HG03103 (cell line): ENCODE data around the gene TRIM10.
"Not testable (repeated sequence)": the region's sequence is repeated elsewhere in the genome, so short reads cannot be mapped to it uniquely, and the experiment has no call there.

ENCODE experiments used
- ATAC-seq: cut with Tn5 transposase; IDR thresholded peaks from one replicate; pipeline ENCODE4 v1.9.1; 2021; ENCODE audit warnings: low read depth; ENCODE audit not compliant: unreplicated experiment

TRIM10 gene

DNA sequence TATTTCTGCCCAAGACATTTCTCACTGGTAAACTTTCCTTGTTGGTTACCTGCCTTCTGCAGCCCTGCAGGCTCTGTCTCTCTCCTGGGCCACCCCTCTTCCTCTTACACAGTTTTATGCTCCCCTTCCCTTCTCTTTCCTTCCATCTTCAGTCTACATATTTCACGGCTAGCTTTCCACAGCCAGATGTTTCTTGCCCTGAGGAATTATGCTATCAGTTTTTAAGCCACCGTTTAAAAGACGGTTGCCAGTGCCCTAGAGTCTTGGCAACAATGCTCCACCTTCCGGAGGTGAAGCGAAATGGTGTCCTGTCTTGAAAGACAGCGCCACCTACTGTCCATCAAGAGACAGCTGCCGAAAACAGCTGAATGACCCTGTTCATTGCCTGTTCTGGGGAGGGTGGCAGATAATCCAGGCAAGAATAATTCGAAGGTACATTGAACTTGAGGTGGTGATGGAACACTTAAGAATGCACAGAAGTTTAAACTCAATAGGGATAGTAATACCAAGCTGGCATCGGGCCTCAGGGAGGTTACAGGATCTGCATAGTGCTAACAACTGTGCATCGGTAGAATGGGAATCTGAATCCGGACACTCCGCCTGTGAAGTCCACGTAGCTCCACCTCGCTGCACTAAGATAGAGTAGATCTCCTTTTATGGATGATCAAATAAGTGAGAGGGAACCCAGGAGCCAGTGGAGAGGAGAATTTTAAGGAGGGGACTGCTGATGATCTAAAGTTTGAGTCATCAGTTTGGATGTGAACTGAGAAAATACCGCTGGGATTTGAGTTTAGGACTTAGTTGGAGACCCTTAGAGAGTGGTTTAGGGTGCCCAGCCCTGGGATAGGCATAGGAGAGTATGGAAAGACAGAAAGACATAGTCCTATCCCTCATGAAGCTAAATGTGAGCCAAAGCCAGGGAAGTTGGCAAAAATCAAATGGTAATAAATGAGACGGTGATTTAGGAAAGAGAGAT is 29.8 kb downstream of the TRIM10 start:
- ATAC-seq = no peak

DNA sequence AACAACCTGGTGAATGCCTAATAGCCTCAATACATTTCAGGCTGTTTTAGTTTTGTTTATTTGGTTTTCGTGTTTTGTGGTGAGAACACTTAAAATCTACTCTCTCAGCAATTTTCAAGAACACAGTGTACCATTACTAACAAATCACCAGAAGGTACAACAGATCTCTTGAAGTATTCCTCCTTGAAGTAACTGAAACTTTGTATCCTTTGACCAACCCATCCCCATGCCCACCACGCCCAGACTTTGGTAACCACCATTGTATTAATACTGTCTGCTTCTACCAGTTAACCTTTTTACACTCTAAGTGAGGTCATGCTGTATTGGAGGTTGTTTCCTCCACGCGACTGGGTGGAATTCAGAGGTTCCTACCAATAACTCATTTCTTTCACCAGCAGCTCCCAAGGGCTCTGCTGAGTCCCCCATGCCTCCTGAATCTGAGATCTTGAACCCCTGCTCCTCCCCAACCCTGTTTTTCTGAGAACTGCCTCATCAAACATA is 30.8 kb downstream of the TRIM10 start:
- no peak for ATAC-seq

DNA sequence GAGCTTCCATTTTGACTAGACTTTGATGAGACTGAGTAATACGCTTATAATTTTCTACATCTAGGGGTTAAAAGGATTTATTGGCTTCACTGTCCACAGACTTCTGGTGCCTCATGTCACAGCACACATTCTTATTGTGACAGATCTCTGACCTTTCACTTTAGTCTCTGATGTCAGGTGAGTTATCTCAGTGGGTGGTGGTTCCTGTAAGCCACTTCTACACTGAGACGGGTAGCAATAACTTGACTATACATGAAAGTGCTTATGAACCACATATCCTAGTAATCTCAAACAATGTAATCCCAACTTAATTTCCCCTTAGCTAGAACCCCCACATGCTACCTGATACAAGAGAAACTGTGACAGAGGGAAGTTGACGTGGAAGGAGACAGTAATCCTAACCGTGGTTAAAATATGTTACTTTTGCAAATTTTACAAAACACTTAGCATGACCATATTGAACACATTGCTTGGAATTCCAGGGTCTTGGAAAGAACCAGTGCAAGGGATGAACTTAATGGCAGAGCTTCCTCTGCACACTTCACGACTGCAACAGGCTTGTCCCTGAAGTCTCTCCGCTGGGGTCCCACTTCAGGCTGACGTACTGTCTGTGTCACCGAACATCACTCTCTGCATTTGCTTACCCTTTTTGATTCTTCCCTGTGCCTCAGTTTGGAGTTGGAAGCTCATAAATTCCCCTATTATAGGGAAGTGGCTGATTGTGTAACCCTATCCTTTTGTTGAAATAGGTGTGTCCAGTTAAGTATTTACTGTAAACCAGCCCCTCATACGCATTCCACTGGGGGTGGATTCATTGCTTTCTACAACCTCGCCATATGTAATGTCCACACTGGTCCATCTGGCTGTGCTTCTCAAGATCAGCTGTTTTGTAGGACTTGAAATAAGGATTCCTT is 31.5 kb downstream of the TRIM10 start:
- no peak for ATAC-seq

DNA sequence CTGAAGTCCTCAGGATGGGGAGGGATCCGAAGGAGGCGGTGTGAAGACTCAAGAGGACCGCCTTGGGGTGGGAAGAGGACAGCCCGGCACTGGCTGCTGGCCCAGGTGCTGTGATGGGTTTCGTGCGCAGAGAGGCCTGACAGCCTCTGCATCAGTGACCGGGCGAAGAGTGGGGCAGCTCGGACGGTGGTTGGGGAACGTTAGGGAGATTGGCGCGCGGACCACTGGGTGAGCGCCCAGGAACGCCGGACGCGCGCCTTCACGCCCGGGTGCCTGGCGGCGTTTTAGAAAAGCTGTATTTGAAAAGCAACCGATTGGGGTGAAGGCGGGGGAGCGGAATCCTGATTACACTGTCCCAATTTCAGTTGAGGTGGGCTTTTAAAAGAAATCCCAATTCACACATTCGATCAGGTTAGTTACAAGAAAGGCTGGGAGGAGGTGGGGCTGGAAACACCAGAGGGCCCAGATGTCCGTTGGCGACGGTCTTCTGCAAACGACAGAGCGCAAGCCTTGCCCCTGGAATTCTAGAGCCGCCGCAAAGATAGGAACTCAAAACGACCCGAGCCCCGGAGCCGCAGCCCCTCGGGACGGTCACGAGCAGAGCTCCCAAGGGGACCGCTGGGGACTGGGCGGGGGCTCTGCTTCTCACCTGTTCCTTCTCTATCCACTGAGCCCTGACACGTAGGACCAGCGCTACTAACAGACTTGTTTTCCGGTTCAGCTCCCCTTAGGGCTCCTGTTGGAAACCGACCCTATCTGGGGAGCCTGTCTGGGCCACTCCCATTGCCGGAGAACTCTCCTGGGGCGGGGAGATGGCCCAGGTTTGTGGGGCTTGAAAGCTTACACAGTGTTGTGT is 33.5 kb downstream of the TRIM10 start:
- ATAC-seq = no peak

DNA sequence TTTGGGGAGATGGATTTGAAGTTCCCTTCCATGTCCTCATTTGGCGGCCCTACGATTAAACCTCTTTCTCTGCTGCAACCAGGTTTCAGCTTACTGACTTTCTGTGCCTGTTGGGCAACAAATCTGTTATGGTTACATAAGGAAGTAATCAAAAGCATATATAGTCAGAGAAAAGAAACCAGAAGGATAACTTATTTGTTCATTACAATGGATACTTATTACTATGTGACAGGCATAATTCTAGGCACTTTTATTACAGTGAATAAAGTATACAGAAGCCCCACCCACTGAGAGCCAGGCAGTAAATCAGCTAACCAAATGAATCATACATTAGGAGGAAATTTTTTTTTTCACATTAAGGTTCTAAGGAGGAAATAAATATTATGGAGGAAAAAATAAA is 38.5 kb downstream of the TRIM10 start:
- no peak for ATAC-seq

DNA sequence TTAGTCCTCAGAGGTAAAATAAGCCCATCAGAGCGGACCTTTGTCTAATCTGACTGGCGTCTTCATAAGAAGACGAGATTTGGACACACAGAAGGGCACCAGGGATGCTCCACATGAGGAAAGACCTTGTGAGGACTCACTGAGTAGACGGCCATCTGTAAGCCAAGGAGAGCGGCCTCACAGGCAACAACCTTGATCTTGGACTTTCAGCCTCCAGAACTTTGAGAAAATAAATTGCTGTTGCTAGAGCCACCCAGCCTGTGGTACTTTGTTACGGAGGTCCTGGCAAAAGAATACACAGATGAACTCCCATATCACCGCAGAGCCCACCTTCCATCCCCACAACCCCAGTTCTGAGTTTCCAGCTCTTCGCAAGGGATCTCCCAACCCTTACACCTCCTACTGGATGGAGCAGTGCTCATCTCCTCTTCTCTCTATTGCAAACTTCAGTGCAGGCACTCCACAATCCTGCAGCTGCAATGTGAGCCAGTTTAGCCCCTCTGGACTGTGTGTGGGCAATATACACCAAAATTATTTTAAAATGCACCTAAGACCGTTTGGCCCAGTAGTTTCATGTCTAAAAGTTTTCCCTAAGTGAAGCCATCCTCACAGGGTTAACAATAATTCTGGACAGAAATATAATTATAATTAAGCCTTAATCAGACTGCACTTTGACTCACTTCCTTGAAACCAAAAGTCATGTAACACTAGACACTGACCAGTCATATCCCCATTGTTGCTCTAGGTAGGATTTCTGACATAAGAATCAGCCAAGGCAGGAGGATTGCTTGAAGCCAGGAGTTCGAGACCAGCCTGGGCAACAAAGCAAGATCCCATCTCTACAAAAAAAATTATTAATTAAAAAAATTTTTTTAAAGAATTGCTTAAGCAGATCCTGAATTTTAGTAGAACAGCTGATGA is 39.3 kb downstream of the TRIM10 start:
- no peak for ATAC-seq

DNA sequence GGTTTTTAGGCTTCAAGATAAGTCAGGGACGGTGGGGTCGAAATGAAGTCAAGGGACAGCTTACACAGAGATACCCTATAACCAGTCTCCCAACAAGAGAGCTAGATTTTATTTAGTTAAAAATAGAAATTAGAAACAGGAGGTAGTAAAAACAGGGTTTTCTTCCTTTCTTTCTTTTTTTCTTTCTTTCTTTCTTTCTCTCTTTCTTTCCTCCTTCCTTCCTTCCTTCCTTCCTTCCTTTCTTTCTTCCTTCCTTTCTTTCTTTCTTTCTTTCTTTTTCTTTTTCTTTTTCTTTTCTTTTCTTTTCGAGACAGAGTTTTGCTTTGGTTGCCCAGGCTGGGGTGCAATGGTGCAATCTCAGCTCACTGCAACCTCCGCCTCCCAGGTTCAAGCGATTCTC is 42.3 kb downstream of the TRIM10 start:
- not testable (repeated sequence) for ATAC-seq

DNA sequence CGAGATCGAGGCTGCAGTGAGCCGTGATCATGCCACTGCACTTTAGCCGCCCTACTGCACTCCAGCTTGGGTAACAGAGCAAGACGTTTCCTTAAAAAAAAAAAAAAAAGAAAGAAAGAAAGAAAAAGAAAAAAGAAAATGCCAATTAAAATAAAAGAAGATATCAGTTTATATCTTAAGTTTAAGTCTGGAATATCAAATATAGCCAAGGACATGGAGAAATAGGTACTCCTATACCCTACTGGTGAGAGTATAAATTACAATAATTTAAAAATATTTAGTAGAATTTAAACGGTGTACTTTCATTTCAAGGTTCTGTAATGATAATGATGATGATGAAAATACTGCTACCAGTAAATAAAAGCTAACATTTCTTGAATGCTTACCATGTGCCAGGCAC is 44.3 kb downstream of the TRIM10 start:
- ATAC-seq = no peak

DNA sequence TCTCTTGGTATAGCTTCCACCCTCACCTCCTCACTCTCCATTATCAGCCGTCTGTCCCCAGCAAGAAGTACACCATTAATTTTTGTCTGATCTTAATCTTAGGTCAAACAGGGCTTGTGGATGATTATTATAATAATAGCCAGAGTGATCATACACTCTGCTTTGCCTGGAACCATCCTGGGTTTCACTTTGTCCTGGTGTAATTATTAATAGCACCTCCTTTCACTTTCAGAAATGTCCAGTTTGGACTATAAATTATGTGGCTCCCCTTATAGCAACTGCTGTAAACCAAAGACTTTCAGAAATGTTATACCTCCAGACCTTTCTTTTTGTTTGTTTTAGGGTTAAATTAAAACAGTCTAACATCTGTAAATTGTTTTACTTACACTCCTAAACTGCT is 47.2 kb downstream of the TRIM10 start:
- ATAC-seq = no peak

DNA sequence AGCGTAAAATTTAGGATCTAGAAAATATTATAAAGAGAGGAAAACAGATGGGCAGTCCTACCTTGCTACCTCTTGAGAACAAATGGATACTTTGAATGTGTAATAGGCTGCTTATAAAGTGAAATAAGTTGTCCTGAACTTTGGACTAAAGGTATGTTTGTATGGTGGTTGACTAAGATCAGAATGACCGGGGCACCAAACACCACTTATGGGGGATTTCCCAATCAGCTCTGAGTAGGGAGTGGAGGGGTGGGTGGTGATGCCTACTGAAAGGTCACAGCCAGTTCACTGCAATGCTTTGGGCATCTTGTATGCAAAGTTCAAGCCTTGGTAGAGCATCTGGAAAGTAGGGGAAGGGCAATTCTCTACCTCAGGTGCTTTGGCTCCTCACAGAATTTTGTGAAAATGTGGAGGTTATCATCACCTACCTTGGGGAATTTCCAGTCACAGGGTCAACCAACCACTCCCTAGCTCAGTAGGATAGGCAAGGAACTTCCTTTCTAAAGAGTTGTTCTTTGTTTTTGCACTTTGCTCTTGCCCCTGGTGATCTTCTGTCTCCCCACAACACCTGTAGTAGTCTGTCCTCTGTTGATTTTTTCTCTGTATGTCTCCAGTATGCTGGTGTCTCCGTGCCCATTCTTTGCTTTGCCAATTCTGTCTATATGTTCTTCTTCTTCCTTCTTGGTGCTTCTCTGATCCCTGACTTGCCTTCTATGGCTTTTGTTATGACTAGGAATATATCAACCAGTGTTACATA is 47.8 kb downstream of the TRIM10 start, which contains the start of gene TRIM31:
TSS of gene TRIM31 (minus strand) at position 88 of the 757 bp plus-strand sequence. CDS start 285 bp downstream, outside the sequence.
- no peak for ATAC-seq

DNA sequence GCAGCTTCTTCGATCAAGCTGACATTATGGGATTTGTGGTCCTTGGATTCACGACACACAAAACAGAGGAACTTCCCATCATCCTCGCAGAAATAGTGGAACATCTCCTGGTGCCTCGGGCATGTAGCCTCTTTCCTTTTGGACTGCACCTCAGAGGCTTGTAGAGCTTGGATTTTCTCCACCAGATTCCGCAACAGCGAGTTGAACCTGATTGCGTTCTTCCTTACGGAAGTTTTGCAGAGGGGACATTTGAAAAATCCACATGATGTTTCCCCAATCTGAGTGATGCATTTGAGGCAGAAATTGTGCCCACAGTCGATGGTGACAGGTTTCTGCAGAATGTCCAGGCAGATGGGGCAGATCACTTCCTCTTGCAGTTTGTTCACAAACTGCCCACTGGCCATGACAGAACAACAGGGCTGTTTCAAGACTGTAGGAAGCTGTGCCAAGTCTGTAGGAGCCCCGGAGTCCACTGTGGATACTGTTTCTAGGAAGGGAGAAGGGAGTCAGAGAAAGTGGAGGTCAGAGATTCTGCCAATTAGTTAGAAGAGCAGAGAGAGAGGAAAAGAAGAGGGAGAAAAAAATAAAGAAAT is 48.5 kb downstream of the TRIM10 start:
- ATAC-seq = no peak

DNA sequence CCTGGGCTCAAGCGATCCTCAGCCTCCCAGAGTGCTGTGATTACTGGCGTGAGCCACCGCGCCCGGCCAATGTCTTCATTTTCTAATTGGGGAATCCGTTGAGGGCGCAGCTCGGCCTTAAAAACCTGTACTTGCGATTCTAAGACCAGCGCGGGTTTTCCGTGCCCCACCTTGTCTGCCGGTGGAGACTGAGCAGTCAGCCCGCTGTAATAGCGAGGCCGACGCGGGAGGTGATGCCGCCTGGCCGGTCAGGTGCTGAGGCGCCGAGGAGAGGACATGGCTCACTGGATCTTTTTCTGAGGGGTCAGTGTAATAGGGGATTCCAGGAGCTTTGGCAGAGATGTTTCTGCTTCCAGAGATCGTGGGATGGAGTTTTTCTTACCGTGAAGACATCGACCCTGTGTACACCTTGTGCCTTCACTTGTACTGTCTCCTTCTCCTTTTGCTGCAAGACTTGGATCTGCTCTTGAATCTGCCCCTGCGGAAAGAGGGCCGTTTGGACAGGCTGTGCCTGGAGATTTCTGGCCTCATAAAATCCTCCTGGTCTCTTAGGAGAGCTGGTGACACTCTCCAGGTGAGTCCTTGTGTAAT is 49.6 kb downstream of the TRIM10 start:
- no peak for ATAC-seq

DNA sequence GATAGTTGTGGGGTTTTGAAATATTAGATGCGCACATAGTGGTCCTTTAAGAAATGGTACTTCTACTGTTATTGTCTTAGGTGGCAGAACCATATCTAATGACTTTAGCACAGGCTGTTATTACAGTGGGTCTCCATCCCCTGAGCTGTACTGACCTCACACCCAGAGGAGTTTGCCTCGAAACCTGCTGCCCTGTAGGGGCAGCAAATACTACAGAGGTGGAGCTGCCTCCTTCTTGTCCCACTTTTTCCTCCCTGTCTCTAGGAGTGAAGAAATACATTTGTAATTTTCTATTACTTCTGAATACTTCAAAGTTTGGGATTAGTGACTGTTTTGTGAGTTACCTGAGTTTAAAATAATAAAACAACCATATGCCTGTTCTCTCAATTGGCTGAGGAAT is 56.4 kb downstream of the TRIM10 start:
- ATAC-seq = no peak

DNA sequence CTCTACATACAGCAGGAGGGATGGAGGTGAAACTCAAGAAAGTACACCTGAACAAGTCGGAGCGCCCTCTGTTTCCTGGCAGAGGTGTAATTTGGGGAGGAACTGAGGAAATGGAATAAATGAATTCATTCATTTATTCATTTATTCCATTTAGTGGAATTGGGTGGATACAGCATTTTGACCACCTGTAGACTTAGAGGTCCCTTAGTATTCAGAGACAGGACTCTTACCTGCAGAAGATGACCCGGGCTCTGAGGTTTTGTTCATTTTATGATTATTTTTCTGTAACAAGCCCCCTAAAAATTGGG is 57.2 kb downstream of the TRIM10 start:
- no peak for ATAC-seq

DNA sequence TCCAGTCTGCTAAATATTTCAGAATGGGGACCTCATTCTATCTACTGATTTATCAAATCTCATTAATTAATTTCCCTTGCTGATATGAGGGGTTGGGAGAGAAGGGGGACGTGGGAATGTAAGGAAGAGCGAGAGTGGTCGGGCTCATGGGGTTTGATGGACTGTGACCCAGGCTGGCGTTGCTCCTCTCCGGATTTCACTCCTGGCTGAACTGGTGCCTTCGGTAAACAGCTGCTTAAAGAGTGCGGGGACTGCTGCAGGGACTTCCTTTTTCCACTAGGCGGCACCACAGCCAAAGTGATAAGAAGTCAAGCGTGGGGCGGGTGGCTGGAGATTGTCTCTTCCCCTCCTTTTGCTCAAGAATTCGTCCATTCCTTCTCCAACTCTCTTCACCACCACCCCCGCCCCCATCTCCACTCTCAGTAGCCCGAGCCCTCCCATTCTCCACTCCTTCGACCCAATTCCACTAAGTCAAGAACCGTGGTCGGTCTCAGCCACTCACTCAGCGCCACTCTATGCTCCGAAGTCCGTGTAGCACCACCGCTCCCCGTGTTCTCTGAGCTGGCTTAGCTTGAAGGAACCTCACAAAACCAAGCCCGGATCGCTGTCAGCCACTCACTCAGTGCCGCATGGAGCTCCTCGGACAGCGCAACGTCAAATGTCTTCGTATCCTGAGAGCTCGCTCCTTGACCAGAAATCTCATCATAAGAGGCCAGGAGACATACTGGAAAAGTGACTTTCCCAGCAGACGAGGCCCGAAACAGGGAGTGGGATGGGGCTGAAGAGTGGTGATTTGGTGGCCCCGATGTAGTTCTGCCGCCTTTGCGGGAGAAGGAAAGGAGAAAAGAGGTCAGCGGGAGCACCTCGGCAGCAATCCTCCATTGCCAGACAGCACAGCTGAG is 57.8 kb downstream of the TRIM10 start:
- no peak for ATAC-seq

DNA sequence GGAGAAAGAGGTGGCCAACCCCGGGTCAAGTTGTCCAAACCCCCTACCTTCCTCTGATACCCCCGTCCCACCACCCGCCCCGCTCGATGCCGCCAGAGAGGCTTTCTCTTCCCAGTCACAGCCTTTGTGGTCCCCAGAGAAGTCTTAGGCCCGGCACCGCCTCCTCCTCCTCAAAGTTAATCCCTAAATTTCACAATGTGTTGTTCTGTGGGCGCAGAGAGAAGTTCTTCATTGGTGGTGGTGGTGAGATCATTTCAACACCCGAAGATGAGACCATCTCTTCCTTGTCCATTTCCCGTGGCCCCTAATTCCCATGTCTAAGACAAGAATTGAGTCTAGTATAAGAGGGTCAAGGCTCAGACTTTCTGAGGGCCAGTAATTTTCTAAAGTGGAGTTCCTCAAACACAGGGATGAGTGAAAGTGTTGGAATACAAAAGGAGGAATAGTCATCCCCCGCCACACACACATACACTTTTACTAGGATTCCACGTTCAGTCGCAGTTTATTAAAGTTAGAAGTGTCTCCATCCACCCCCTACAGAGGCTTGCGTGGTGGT is 58.5 kb downstream of the TRIM10 start:
- ATAC-seq = no peak
